HTERT RPE-1 (cell line): Measurements from ENCODE around the gene SMIM41.

ENCODE experiments used
- in situ Hi-C: fragments of 300-500 bp; cut with MboI; formaldehyde crosslinking; loops from 4 replicates; pipeline ENCODE4 v1.14.3; 2020; ENCODE audit warnings: low sequenced_read_pairs

The SMIM41 gene

GRCh38 chr12:52120951-52121823 is 41.7 kb downstream of the SMIM41 start:
- in situ Hi-C loops, result no loop called here

GRCh38 chr12:52121824-52122539 is 42.5 kb downstream of the SMIM41 start:
- in situ Hi-C loops, result no loop called here

GRCh38 chr12:52122540-52122871 is 43.0 kb downstream of the SMIM41 start:
- in situ Hi-C loops, result no loop called here

- in situ Hi-C loops, result no loop called here
Observed at GRCh38 chr12:52122904-52123303, 43.4 kb downstream of the SMIM41 start.

- in situ Hi-C loops, result no loop called here
Observed at GRCh38 chr12:52123487-52124186, 44.1 kb downstream of the SMIM41 start.

- in situ Hi-C loops, result no loop called here
Observed at GRCh38 chr12:52125476-52125900, 46.0 kb downstream of the SMIM41 start.

- in situ Hi-C loops, result no loop called here
Observed at GRCh38 chr12:52126050-52126604, 46.6 kb downstream of the SMIM41 start.

- in situ Hi-C loops, result no loop called here
Observed at GRCh38 chr12:52126605-52127578, 47.4 kb downstream of the SMIM41 start.

GRCh38 chr12:52127683-52128450 is 48.4 kb downstream of the SMIM41 start:
- in situ Hi-C loops, result no loop called here

GRCh38 chr12:52130711-52131110 is 51.2 kb downstream of the SMIM41 start:
- in situ Hi-C loops, result no loop called here

- in situ Hi-C loops, result no loop called here
Observed at GRCh38 chr12:52132754-52133161, 53.3 kb downstream of the SMIM41 start.

GRCh38 chr12:52137746-52138145 is 58.2 kb downstream of the SMIM41 start:
- in situ Hi-C loops, result no loop called here

- in situ Hi-C loops, result no loop called here
Observed at GRCh38 chr12:52139147-52139546, 59.6 kb downstream of the SMIM41 start.

GRCh38 chr12:52139579-52140062 is 60.1 kb downstream of the SMIM41 start:
- in situ Hi-C loops, result no loop called here

- in situ Hi-C loops, result no loop called here
Observed at GRCh38 chr12:52141306-52141705, 61.8 kb downstream of the SMIM41 start.

- in situ Hi-C loops, result no loop called here
Observed at GRCh38 chr12:52141875-52142274, 62.4 kb downstream of the SMIM41 start.

- in situ Hi-C loops, result no loop called here
Observed at GRCh38 chr12:52142431-52142830, 62.9 kb downstream of the SMIM41 start.

- in situ Hi-C loops, result no loop called here
Observed at GRCh38 chr12:52144512-52145227, 65.2 kb downstream of the SMIM41 start.
